Right lung (tissue), 5 donors: ENCODE measurements around the gene MPG. TPM values are rescaled to one million over a fixed set of nuclear protein-coding genes. Genes with fewer than 3 reads are reported as not detected.

Experiments
- polyA plus RNA-seq, 5 donors: library from polyadenylated mRNA; unstranded; fragments of 120-200 nt; gene quantifications; one replicate each; pipeline versions ENCODE4 v1.2.1 to v1.2.3, GENCODE V29; 2013; ENCODE audit warnings: inconsistent platforms in 1 of 5, low replicate concordance in 1 of 5; ENCODE audit not compliant: insufficient read length in 5 of 5, insufficient read depth in 1 of 5

Gene MPG
- polyA plus RNA-seq, 5 donors, result 19.5 to 50.8 (median 26.3) TPM

Other genes starting within 250 kb of the MPG start
- gene POLR3K, start 24.6 kb upstream of the MPG start, polyA plus RNA-seq, result 10 to 100 TPM in 3 of 5 donors, 1 to 10 TPM in 2; 9.0 to 13.7 (median 10.6) TPM
- gene SNRNP25, start 24.4 kb upstream of the MPG start, polyA plus RNA-seq, result 10 to 100 TPM; 35.8 to 57.7 (median 37.3) TPM
- 10 to 100 TPM; 32.1 to 48.2 (median 43.1) TPM for gene RHBDF1, start 5.6 kb upstream of the MPG start, polyA plus RNA-seq
- 10 to 100 TPM; 26.8 to 37.3 (median 30.2) TPM for gene NPRL3, start 60.4 kb downstream of the MPG start, polyA plus RNA-seq
- gene HBZ, start 74.4 kb downstream of the MPG start, polyA plus RNA-seq, result 1 to 10 TPM in 4 of 5 donors, under 1 TPM in 1; 0.69 to 6.9 (median 4.8) TPM
- gene HBM, start 87.8 kb downstream of the MPG start, polyA plus RNA-seq, result 10 to 100 TPM in 2 of 5 donors, 1 to 10 TPM in 3; 2.4 to 19.6 (median 7.0) TPM
- gene HBA2, start 94.7 kb downstream of the MPG start, polyA plus RNA-seq, result 1,000 to 10,000 TPM; 1,399 to 4,244 (median 2,803) TPM
- 1,000 to 10,000 TPM in 4 of 5 donors, 100 to 1,000 TPM in 1; 605 to 2,429 (median 1,859) TPM for gene HBA1, start 98.5 kb downstream of the MPG start, polyA plus RNA-seq
- gene HBQ1, start 102.2 kb downstream of the MPG start, polyA plus RNA-seq, result 1 to 10 TPM in 3 of 5 donors, under 1 TPM in 2; 0.36 to 1.9 (median 1.1) TPM
- gene LUC7L, start 151.2 kb downstream of the MPG start, polyA plus RNA-seq, result 100 to 1,000 TPM; 121 to 164 (median 135) TPM
- gene FAM234A, start 156.6 kb downstream of the MPG start, polyA plus RNA-seq, result 10 to 100 TPM; 43.7 to 60.7 (median 49.0) TPM
- 1 to 10 TPM; 2.0 to 5.4 (median 4.8) TPM for gene RGS11, start 197.7 kb downstream of the MPG start, polyA plus RNA-seq
- gene ARHGDIG, start 202.4 kb downstream of the MPG start, polyA plus RNA-seq, result 1 to 10 TPM in 2 of 5 donors, under 1 TPM in 3; 0.33 to 2.4 (median 0.69) TPM
- under 1 TPM; 0.25 to 0.99 (median 0.49) TPM for gene PDIA2, start 204.9 kb downstream of the MPG start, polyA plus RNA-seq